ENCODE data around the gene SFT2D2. TPM values are rescaled to one million over a fixed set of nuclear protein-coding genes. Genes with fewer than 3 reads are reported as not detected.

SFT2D2 gene
- polyA plus RNA-seq, 2 donors = 7.1 to 7.7 TPM

DNA sequence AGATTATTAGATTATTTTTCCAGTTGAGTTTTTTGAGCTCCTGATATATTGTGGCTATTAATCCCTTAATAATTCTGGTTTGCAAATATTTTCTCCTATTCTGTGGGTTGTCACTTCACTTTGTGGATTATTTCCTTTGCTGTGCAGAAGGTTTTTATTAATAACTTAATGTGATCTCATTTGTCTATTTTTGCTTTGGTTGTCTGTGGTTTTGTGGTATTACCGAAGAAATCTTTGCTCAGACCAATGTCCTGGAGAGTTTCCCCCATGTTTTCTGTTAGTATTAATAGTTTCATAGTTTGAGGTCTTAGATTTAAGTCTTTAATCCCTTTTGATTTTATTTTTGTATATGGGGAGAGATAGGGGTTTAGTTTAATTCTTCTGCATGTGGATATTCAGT lies 47.8 kb downstream of the SFT2D2 start:
- H3K36me3 ChIP-seq (ENCODE audit: control insufficient read depth in 2 of 2, insufficient read depth in 2 of 2, low read length in 1 of 2) = no peaks in the 10 kb centered on the region
- no peak overlapping the region for H3K27ac ChIP-seq (ENCODE audit: low read depth in 2 of 2, low read length in 1 of 2)
- no peaks in the 10 kb centered on the region for H3K27me3 ChIP-seq (ENCODE audit: control insufficient read depth in 1 of 2, insufficient read depth in 2 of 2, low read length in 2 of 2)
- H3K9me3 ChIP-seq (ENCODE audit: control insufficient read depth in 2 of 2, insufficient read depth in 1 of 2, low read depth in 1 of 2, low read length in 1 of 2) = no peaks in the 10 kb centered on the region
- no peaks in the 10 kb centered on the region for H3K4me1 ChIP-seq (ENCODE audit: control insufficient read depth in 2 of 2, insufficient read depth in 2 of 2, low read length in 1 of 2)
- H3K4me3 ChIP-seq (ENCODE audit: low read depth in 1 of 2, low read length in 2 of 2) = no peak overlapping the region
- WGBS, 2 donors = 58 to 71% methylated on average over 1 of the region's 1 CpG

DNA sequence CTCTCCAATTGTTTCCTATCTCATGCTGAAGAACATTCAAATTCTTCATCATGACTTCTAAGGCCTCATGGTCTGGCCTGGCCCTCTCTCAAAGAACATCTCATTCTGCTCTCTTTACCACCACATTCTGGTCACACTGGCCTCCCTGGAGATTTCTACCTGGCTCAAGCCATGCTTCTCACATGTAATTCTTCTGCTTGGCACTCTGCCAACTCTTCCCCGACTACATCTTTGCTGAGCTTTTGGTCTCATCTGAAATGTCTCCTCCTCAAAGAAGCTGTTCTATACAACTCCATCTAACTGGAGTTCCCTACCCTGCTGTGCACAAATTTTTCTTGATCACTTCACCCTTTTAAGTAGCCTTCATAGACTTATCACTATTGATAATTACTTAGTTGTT lies 53.4 kb downstream of the SFT2D2 start:
- Histone ChIP-seq H3K36me3 (ENCODE audit: control insufficient read depth in 2 of 2, insufficient read depth in 2 of 2, low read length in 1 of 2) (no peaks in the 10 kb centered on the region), H3K4me1 (ENCODE audit: control insufficient read depth in 2 of 2, insufficient read depth in 2 of 2, low read length in 1 of 2) (no peaks in the 10 kb centered on the region), H3K27ac (ENCODE audit: low read depth in 2 of 2, low read length in 1 of 2) (no peak overlapping the region), H3K4me3 (ENCODE audit: low read depth in 1 of 2, low read length in 2 of 2) (no peak overlapping the region), H3K27me3 (ENCODE audit: control insufficient read depth in 1 of 2, insufficient read depth in 2 of 2, low read length in 2 of 2) (no peaks in the 10 kb centered on the region), H3K9me3 (ENCODE audit: control insufficient read depth in 2 of 2, insufficient read depth in 1 of 2, low read depth in 1 of 2, low read length in 1 of 2) (no peaks in the 10 kb centered on the region)
- 84 to 97% methylated on average over 1 of the region's 1 CpG for WGBS, 2 donors

DNA sequence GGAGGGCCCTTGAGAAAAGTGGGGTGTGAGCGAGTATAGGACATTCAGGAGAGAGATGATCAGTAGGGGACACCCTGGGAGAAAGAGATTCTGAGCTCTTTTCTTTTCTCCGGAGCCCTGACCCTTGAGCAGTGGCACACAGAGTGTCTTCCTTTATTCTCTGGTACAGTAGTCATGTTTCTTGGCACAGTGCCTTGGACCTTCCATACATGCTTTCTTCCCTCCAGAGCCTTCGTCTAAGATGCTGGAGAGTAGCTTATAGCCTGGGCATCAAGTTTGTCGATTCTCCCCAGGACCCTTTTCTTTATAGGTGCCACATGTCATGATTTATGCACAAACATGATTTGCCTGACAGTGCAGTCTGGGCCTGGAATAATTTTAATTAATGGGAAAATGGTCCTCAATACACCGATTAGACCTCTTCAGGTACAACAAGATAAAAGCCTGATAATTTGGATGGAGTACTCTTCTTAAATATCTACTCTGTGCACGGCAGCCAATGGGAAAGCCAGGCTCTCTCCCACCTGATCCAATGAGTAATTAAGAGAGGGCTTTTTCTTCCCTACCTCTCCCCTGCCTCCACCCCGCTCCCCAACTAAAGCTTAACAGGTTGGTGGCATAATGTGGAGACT lies 54.6 kb downstream of the SFT2D2 start, which contains the start of gene TBX19:
Gene TBX19 (plus strand): TSS at position 582 of the 632 bp plus-strand sequence. CDS start 214 bp downstream, outside the sequence.
- Histone ChIP-seq H3K9me3 (ENCODE audit: control insufficient read depth in 2 of 2, insufficient read depth in 1 of 2, low read depth in 1 of 2, low read length in 1 of 2) (no peaks in the 10 kb centered on the region), H3K4me1 (ENCODE audit: control insufficient read depth in 2 of 2, insufficient read depth in 2 of 2, low read length in 1 of 2) (no peaks in the 10 kb centered on the region), H3K4me3 (ENCODE audit: low read depth in 1 of 2, low read length in 2 of 2) (no peak within 1 kb of the TSS), H3K27me3 (ENCODE audit: control insufficient read depth in 1 of 2, insufficient read depth in 2 of 2, low read length in 2 of 2) (no peaks in the 10 kb centered on the region), H3K36me3 (ENCODE audit: control insufficient read depth in 2 of 2, insufficient read depth in 2 of 2, low read length in 1 of 2) (no peaks in the 10 kb centered on the region), H3K27ac (ENCODE audit: low read depth in 2 of 2, low read length in 1 of 2) (no peak within 1 kb of the TSS)
- 90 to 93% methylated on average over 7 of the region's 7 CpGs for WGBS, 2 donors

- H3K27me3 ChIP-seq (ENCODE audit: control insufficient read depth in 1 of 2, insufficient read depth in 2 of 2, low read length in 2 of 2) = no peaks in the 10 kb centered on the region
- WGBS, 2 donors = 89 to 90% methylated on average over 11 of the region's 11 CpGs
These were observed 56.0 kb downstream of the SFT2D2 start for GRCh38 chr1:168281603-168282325.

DNA sequence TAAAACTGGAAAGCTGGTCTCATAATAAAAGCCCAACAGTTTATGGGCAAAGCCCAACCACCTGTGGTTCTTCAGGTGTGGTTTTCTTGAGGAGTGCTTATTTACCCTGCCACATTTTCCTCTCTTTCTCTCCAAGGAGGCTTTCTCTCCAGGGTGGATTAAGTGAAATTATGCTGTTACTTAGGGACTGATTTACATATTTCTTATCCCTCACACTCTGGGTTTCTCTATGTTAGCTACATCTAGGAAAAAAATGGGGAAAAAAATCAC lies 59.7 kb downstream of the SFT2D2 start:
- Histone ChIP-seq H3K9me3 (ENCODE audit: control insufficient read depth in 2 of 2, insufficient read depth in 1 of 2, low read depth in 1 of 2, low read length in 1 of 2) (no peaks in the 10 kb centered on the region), H3K27ac (ENCODE audit: low read depth in 2 of 2, low read length in 1 of 2) (no peak overlapping the region), H3K4me1 (ENCODE audit: control insufficient read depth in 2 of 2, insufficient read depth in 2 of 2, low read length in 1 of 2) (no peaks in the 10 kb centered on the region), H3K36me3 (ENCODE audit: control insufficient read depth in 2 of 2, insufficient read depth in 2 of 2, low read length in 1 of 2) (no peaks in the 10 kb centered on the region), H3K27me3 (ENCODE audit: control insufficient read depth in 1 of 2, insufficient read depth in 2 of 2, low read length in 2 of 2) (no peaks in the 10 kb centered on the region), H3K4me3 (ENCODE audit: low read depth in 1 of 2, low read length in 2 of 2) (no peak overlapping the region)

More at GRCh38 chr1:168281603-168282325, 56.0 kb downstream of the SFT2D2 start:
- H3K4me1 ChIP-seq (ENCODE audit: control insufficient read depth in 2 of 2, insufficient read depth in 2 of 2, low read length in 1 of 2) = no peaks in the 10 kb centered on the region
- H3K27ac ChIP-seq (ENCODE audit: low read depth in 2 of 2, low read length in 1 of 2) = no peak overlapping the region
- H3K9me3 ChIP-seq (ENCODE audit: control insufficient read depth in 2 of 2, insufficient read depth in 1 of 2, low read depth in 1 of 2, low read length in 1 of 2) = no peaks in the 10 kb centered on the region
- H3K4me3 ChIP-seq (ENCODE audit: low read depth in 1 of 2, low read length in 2 of 2) = no peak overlapping the region
- H3K36me3 ChIP-seq (ENCODE audit: control insufficient read depth in 2 of 2, insufficient read depth in 2 of 2, low read length in 1 of 2) = no peaks in the 10 kb centered on the region

DNA sequence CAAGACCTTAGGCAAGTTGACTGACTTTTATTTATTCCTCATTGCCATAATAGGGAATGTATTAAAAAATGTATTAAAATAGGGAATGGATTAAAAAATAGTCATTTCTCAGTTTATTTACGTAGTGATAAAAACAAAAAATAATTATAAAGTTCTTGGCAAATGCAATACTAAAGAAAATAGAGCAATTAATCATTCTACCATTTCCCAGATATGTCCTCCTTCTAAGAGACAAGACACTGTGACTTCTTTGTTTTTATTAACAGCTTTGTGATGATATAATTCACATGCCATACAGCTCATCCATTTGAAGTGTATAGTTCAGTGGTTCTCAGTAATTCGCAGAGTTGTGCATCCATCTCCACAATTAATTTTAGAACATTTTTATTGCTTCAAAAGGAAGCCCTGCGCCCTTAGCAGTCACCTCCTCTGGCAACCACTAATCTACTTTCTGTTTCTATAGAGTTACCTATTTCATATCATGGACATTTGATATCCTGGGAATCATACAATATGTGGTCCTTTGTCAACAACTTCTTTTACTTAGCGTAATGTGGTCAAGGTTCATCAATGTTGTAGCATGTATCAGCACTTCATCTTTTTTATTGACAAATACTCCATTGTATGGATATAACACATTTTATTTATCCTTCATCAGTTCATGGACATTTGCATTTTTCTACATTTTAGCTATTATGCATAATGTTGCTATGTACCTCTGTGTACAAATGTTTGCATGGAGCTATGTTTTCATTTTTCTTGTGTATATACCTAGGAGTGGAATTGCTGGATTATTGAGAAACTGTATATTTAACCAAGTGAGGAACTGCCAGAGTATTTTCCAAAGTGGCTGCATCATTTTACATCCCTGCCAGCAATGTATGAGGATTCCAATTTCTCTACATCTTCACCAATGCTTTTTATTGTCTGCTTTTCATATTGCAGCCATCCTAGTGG lies 60.4 kb downstream of the SFT2D2 start:
- no peak overlapping the region for H3K27ac ChIP-seq (ENCODE audit: low read depth in 2 of 2, low read length in 1 of 2)
- no peaks in the 10 kb centered on the region for H3K27me3 ChIP-seq (ENCODE audit: control insufficient read depth in 1 of 2, insufficient read depth in 2 of 2, low read length in 2 of 2)
- WGBS, 2 donors = 78 to 93% methylated on average over 4 of the region's 4 CpGs
- H3K4me1 ChIP-seq (ENCODE audit: control insufficient read depth in 2 of 2, insufficient read depth in 2 of 2, low read length in 1 of 2) = no peaks in the 10 kb centered on the region
- no peaks in the 10 kb centered on the region for H3K9me3 ChIP-seq (ENCODE audit: control insufficient read depth in 2 of 2, insufficient read depth in 1 of 2, low read depth in 1 of 2, low read length in 1 of 2)
- H3K36me3 ChIP-seq (ENCODE audit: control insufficient read depth in 2 of 2, insufficient read depth in 2 of 2, low read length in 1 of 2) = no peaks in the 10 kb centered on the region
- H3K4me3 ChIP-seq (ENCODE audit: low read depth in 1 of 2, low read length in 2 of 2) = no peak overlapping the region

DNA sequence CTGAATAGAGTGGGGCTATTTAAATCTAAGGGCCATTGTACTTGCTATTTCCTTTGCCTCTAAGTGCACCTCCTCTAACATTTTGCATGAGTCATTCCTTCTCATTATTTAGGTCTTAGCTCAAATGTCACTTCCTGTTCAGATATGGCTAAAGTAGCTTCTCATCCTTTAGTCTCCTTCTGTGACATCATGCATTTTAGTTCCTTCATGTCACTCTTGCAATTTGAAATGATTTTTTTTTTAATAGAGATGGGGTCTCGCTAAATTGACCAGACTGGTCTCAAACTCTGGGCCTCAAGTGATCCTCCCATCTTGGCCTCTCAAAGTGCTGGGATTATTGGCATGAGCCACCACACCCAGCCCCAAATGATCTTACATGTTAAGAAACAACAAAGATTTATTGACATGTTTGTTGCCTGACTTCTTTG lies 61.4 kb downstream of the SFT2D2 start:
- Histone ChIP-seq H3K36me3 (ENCODE audit: control insufficient read depth in 2 of 2, insufficient read depth in 2 of 2, low read length in 1 of 2) (no peaks in the 10 kb centered on the region), H3K4me3 (ENCODE audit: low read depth in 1 of 2, low read length in 2 of 2) (no peak overlapping the region), H3K27ac (ENCODE audit: low read depth in 2 of 2, low read length in 1 of 2) (no peak overlapping the region), H3K4me1 (ENCODE audit: control insufficient read depth in 2 of 2, insufficient read depth in 2 of 2, low read length in 1 of 2) (no peaks in the 10 kb centered on the region), H3K27me3 (ENCODE audit: control insufficient read depth in 1 of 2, insufficient read depth in 2 of 2, low read length in 2 of 2) (no peaks in the 10 kb centered on the region), H3K9me3 (ENCODE audit: control insufficient read depth in 2 of 2, insufficient read depth in 1 of 2, low read depth in 1 of 2, low read length in 1 of 2) (no peaks in the 10 kb centered on the region)
- WGBS, 2 donors = 97 to 100% methylated on average over 1 of the region's 1 CpG

- WGBS, 2 donors = 92 to 96% methylated on average over 3 of the region's 3 CpGs
- Histone ChIP-seq H3K27ac (ENCODE audit: low read depth in 2 of 2, low read length in 1 of 2) (no peak overlapping the region), H3K4me1 (ENCODE audit: control insufficient read depth in 2 of 2, insufficient read depth in 2 of 2, low read length in 1 of 2) (no peaks in the 10 kb centered on the region), H3K9me3 (ENCODE audit: control insufficient read depth in 2 of 2, insufficient read depth in 1 of 2, low read depth in 1 of 2, low read length in 1 of 2) (no peaks in the 10 kb centered on the region), H3K27me3 (ENCODE audit: control insufficient read depth in 1 of 2, insufficient read depth in 2 of 2, low read length in 2 of 2) (no peaks in the 10 kb centered on the region), H3K4me3 (ENCODE audit: low read depth in 1 of 2, low read length in 2 of 2) (no peak overlapping the region), H3K36me3 (ENCODE audit: control insufficient read depth in 2 of 2, insufficient read depth in 2 of 2, low read length in 1 of 2) (no peaks in the 10 kb centered on the region)
These were observed 62.7 kb downstream of the SFT2D2 start for GRCh38 chr1:168288311-168289052.

DNA sequence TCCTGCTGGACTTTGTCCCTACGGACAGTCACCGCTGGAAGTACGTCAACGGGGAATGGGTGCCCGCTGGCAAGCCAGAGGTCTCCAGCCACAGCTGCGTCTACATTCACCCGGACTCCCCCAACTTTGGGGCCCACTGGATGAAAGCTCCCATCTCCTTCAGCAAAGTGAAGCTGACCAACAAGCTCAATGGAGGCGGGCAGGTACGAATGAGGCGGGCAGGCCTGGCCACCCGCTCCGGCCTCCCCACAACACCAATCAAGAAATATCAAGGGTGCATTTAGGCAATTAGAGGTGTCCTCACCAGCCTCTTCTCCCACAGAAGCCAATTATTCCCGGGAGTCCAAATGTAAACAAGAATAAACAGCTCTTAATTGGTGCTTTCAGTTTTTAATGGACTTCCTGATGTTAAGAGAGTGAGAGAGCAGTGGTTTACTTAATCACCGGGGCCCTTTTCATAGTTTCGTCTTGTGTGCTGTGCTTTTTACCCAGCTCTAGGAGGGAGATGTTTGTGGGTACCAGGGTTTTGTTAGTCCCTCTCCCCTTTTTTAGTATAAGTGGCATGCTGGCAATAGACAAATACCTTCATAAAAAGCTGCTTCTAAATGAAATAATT lies 65.5 kb downstream of the SFT2D2 start:
- Histone ChIP-seq H3K27me3 (ENCODE audit: control insufficient read depth in 1 of 2, insufficient read depth in 2 of 2, low read length in 2 of 2) (no peaks in the 10 kb centered on the region), H3K4me1 (ENCODE audit: control insufficient read depth in 2 of 2, insufficient read depth in 2 of 2, low read length in 1 of 2) (no peaks in the 10 kb centered on the region), H3K4me3 (ENCODE audit: low read depth in 1 of 2, low read length in 2 of 2) (no peak overlapping the region), H3K9me3 (ENCODE audit: control insufficient read depth in 2 of 2, insufficient read depth in 1 of 2, low read depth in 1 of 2, low read length in 1 of 2) (no peaks in the 10 kb centered on the region), H3K27ac (ENCODE audit: low read depth in 2 of 2, low read length in 1 of 2) (no peak overlapping the region), H3K36me3 (ENCODE audit: control insufficient read depth in 2 of 2, insufficient read depth in 2 of 2, low read length in 1 of 2) (no peaks in the 10 kb centered on the region)
- 91 to 95% methylated on average over 15 of the region's 15 CpGs for WGBS, 2 donors
